MCF 10A (cell line): ENCODE measurements around the gene PLD6. TPM values are rescaled to one million over a fixed set of nuclear protein-coding genes. Genes with fewer than 3 reads are reported as not detected.

Experiments
- BruUV-seq: library from RNA; stranded (reverse); fragments of 400-500 nt; replicated peaks from 2 replicates; lab custom pipeline; 2021; lab: Mats Ljungman, UMichigan
- CTCF ChIA-PET: fragments of 300-600 bp; sonication (Branson Sonifier 250); formaldehyde crosslinking; extraction: SDS; loops from one replicate; lab custom pipeline; 2021; ENCODE audit warnings: antibody characterized with exemption, inconsistent platforms; lab: Yijun Ruan, JAX
- POLR2A ChIA-PET: fragments of 300-600, 350-650 bp; sonication (Branson Sonifier 250); formaldehyde crosslinking; extraction: SDS; loops from one replicate; lab custom pipeline; 2020; ENCODE audit warnings: antibody characterized with exemption, inconsistent platforms; lab: Yijun Ruan, JAX
- DNase-seq: peaks from one replicate; pipeline ENCODE4 v3.0.0-alpha.2; 2018; ENCODE audit not compliant: unreplicated experiment
- H3K27ac Mint-ChIP-seq: one replicate; pipeline ENCODE4 v1.8.0; 2022; ENCODE audit warnings: mild to moderate bottlenecking, low read depth, mixed read lengths; ENCODE audit not compliant: unreplicated experiment
- H3K27me3 Mint-ChIP-seq: one replicate; pipeline ENCODE4 v1.8.0; 2022; ENCODE audit warnings: mixed read lengths; ENCODE audit not compliant: insufficient read depth, unreplicated experiment
- H3K36me3 Mint-ChIP-seq: one replicate; pipeline ENCODE4 v1.8.0; 2022; ENCODE audit warnings: mild to moderate bottlenecking, moderate library complexity, mixed read lengths; ENCODE audit not compliant: insufficient read depth, unreplicated experiment
- H3K4me1 Mint-ChIP-seq: one replicate; pipeline ENCODE4 v1.8.0; 2022; ENCODE audit warnings: mixed read lengths; ENCODE audit not compliant: insufficient read depth, unreplicated experiment
- H3K4me3 Mint-ChIP-seq: one replicate; pipeline ENCODE4 v1.8.0; 2022; ENCODE audit warnings: mild to moderate bottlenecking, moderate library complexity, mixed read lengths; ENCODE audit not compliant: unreplicated experiment
- H3K9me3 Mint-ChIP-seq: one replicate; pipeline ENCODE4 v1.8.0; 2022; ENCODE audit warnings: mixed read lengths; ENCODE audit not compliant: unreplicated experiment
- intact Hi-C: fragments of 100-400 bp; cut with micrococcal nuclease; formaldehyde crosslinking; loops from 2 replicates; pipeline ENCODE4 v1.14.1; 2022
- total RNA-seq: library from RNA; stranded (reverse); gene quantifications from 2 replicates; pipeline ENCODE4 v1.2.3, GENCODE V29; 2022
- TF ChIP-seq, protein P1 (sequence below): fragments of 200-600 bp; IDR thresholded peaks from one replicate; pipeline ENCODE4 v1.8.0; 2022; ENCODE audit warnings: antibody characterized with exemption, mild to moderate bottlenecking; ENCODE audit not compliant: unreplicated experiment

The PLD6 gene
- total RNA-seq, 1 experiment from 2014 or later = 5.5 TPM

DNA sequence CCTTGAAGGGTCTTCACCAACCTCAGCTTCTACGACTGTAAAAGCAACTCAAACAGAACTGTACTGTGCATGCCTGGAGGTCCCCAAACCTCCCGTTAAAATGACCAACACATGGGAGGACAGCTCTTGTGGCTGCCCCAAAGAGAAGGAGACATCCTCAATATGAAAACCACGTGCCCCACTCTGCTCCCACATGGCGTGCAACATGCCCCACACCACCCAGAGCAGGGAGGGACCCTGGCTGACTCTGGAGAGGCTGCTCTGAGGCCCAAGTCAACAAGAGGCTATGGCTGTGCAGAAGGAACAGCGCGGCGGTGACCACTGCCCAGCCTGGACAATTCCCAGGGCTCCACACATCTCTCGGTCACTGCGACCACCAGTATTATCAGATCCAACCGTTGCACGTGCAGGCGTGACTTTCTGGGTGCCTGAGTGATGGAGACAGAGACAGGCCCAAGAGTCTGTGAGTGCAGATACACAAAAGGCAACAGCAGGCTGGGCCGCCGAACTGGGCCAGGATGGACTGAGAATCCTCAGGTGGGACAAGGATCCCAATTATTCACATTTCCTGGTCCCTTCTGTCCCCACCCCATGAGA is 1.4 kb downstream of the PLD6 start:
- Mint-ChIP-seq H3K27ac (peak overlapping the region; percentile 73), H3K4me1 (peaks cover 19% of the 10 kb centered on the region), H3K27me3 (no peaks in the 10 kb centered on the region), H3K4me3 (peak overlapping the region; percentile 78), H3K9me3 (no peaks in the 10 kb centered on the region), H3K36me3 (peaks cover 37% of the 10 kb centered on the region)
- ChIA-PET POLR2A (interaction anchor here (0.6 to 3.4 kb wide), 9 partner anchors 14 to 177 kb away, joined by 3 to 12 read pairs (median 3); partner anchors contain the start of genes COPS3 and FLCN), CTCF (no interaction called here)
- TF ChIP-seq, protein P1, sequence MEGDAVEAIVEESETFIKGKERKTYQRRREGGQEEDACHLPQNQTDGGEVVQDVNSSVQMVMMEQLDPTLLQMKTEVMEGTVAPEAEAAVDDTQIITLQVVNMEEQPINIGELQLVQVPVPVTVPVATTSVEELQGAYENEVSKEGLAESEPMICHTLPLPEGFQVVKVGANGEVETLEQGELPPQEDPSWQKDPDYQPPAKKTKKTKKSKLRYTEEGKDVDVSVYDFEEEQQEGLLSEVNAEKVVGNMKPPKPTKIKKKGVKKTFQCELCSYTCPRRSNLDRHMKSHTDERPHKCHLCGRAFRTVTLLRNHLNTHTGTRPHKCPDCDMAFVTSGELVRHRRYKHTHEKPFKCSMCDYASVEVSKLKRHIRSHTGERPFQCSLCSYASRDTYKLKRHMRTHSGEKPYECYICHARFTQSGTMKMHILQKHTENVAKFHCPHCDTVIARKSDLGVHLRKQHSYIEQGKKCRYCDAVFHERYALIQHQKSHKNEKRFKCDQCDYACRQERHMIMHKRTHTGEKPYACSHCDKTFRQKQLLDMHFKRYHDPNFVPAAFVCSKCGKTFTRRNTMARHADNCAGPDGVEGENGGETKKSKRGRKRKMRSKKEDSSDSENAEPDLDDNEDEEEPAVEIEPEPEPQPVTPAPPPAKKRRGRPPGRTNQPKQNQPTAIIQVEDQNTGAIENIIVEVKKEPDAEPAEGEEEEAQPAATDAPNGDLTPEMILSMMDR = no peak
- intact Hi-C loops = loop anchor here (1.0 kb wide), 1 partner anchor 52 kb away; no protein-coding TSS in a partner anchor
- BruUV-seq = no TSS peak
- no peak for DNase-seq

DNA sequence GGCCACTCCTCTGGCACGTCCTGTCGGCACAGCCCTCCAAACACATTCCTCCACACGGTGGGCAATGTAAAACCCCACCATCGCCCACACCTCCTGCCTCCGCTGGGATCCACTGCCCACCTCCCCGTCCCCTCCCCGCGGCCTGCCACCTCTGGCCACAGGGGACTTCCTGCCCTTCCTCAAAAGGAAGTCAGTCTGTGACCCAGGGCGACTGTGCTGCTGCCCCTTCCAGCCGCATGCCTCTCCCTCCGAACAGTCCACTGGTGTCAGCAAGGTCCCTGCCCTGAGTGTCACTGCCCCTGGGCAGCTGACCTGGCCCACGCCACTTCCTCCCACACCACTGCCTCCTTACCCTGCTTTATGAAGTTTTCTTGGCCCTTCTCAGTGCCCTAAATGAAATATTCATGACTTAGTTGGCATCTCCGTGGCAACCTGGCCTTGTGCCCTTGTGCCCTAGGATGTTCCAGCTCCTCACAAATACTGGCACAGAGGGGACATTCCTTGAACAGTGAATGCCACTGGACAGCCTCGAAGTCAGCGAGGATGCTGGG is 2.0 kb downstream of the PLD6 start:
- peak; percentile 10 for DNase-seq
- TF ChIP-seq, protein P1 = no peak
- intact Hi-C loops = loop anchor here (1.0 kb wide), 1 partner anchor 52 kb away; no protein-coding TSS in a partner anchor
- Mint-ChIP-seq H3K4me3 (peak overlapping the region; percentile 78), H3K36me3 (peaks cover 37% of the 10 kb centered on the region), H3K27ac (peak overlapping the region; percentile 73), H3K27me3 (no peaks in the 10 kb centered on the region), H3K9me3 (no peaks in the 10 kb centered on the region), H3K4me1 (peaks cover 19% of the 10 kb centered on the region)
- ChIA-PET POLR2A (interaction anchor here (1.8 to 3.4 kb wide), 2 partner anchors 35 to 77 kb away, joined by 6 to 12 read pairs; partner anchors contain the start of gene COPS3), CTCF (no interaction called here)
- BruUV-seq = no TSS peak

DNA sequence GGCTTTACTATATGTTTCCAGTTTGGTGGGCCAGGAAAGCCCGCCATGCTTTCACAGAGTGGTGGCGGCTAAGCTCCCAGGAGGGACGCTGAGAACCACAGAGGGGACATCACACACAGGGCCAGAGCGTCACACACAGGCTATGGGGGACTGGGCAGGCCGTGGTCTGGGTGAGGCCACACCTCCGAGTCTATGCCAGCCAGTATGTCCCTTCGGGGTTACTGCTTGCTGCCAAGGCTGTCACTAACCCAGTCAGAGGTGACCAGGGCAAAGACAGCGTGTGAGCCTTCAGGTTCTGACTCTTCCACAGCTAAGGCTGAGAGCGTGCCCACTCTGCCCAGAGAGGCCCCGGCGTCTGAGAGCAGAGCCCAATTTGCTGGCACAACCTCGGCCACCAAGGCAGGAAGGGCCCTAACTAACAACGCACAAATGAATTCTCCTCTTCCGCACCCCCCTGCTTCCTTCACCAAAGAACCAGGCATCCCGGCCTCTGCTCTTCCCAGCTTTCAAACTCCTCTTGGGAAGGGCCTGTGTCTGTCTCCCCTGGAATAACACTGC is 2.9 kb downstream of the PLD6 start:
- H3K36me3 Mint-ChIP-seq = peaks cover 37% of the 10 kb centered on the region
- H3K27ac Mint-ChIP-seq = no peak overlapping the region
- TF ChIP-seq, protein P1 = no peak
- no TSS peak for BruUV-seq
- no peaks in the 10 kb centered on the region for H3K27me3 Mint-ChIP-seq
- ChIA-PET CTCF (interaction anchor here (0.5 kb wide), 1 partner anchor 9 kb away, joined by 3 read pairs; no protein-coding TSS in a partner anchor), POLR2A (no interaction called here)
- no peaks in the 10 kb centered on the region for H3K9me3 Mint-ChIP-seq
- DNase-seq = no peak
- H3K4me1 Mint-ChIP-seq = peaks cover 19% of the 10 kb centered on the region
- intact Hi-C loops = no loop called here
- H3K4me3 Mint-ChIP-seq = no peak overlapping the region

DNA sequence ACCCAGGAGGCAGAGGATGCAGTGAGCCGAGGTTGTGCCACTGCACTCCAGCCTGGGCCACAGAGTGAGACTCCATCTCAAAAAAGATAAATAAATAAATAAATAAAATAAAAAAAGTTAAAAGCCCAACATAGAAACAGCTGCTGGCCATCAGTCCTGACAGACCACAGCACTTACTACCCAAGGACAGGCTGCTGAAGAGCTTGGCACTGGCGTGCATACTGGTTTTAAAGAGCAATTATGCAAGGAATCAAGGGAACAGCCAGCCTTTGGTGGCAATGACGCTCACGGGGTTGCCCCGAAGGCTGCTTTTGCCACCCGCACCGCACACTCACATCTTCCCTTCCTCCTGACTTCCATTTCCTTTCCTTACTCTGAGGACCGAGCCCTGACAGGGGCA is 4.2 kb downstream of the PLD6 start:
- POLR2A ChIA-PET = interaction anchor here (0.7 kb wide), 1 partner anchor 730 kb away, joined by 3 read pairs; no protein-coding TSS in a partner anchor
- Mint-ChIP-seq H3K4me1 (peaks cover 19% of the 10 kb centered on the region), H3K36me3 (peaks cover 37% of the 10 kb centered on the region), H3K4me3 (no peak overlapping the region), H3K9me3 (no peaks in the 10 kb centered on the region), H3K27ac (no peak overlapping the region), H3K27me3 (no peaks in the 10 kb centered on the region)
- intact Hi-C loops = no loop called here
- DNase-seq = no peak
- BruUV-seq = no TSS peak
- TF ChIP-seq, protein P1 = no peak
- CTCF ChIA-PET = no interaction called here
